ENCODE measurements around the gene KRTAP4-9. TPM values are rescaled to one million over a fixed set of nuclear protein-coding genes. Genes with fewer than 3 reads are reported as not detected.
A peak's percentile ranks its signal among the peaks of the same experiment; 100 is the strongest.

Gene KRTAP4-9
- total and polyA plus RNA-seq, 9 of the 15 experiments (the other 6 are each of a cell fraction or from before 2014, with no cell fraction given) = not detected

DNA sequence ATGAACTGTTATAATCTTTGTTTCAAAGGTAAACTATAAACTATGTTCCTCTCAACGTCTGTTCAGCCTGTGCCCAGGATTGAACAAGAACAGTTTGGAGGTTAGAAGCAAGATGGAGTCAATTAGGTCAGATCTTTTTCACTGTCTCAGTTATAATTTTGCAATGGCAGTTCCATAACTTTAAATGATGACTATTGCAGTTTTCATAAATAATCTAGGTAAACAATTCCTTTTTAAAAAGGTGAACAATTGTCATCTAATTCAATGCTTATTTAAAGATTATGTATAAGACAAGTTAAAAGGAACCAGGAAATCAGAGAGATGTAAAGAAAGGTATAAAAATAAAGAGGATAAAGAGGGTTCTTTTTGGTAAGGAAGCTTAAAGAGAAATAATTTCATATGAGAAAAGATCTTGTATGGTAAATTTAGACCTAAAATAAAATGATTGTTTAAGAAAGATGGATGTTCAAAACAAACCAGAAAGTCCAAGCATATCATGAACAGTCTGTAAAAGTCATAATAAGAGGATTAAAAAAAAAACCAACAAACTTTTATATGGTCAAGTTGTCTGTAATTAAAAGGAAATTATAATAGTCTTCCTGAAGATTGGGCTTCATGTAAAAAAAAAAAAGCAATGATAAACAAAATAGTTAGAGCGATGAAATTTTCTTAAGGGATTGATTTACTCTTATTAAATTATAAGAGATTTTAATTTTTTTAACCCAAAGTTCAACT, 6.1 kb downstream of the KRTAP4-9 start:
- Histone ChIP-seq H3K27me3 (ENCODE audit: control insufficient read depth in 2 of 2, insufficient read depth in 2 of 2, low read length in 2 of 2) (no peaks in the 10 kb centered on the region), H3K9me1 (ENCODE audit: control insufficient read depth, insufficient read depth, low read length) (no peaks in the 10 kb centered on the region), H3K4me2 (ENCODE audit: insufficient read depth, low read length) (no peak overlapping the region), H3K79me2 (ENCODE audit: control insufficient read depth, insufficient read depth, low read length) (no peaks in the 10 kb centered on the region), H3K4me3 (no peak overlapping the region), H3K9ac (ENCODE audit: insufficient read depth in 1 of 2, low read depth in 2 of 2, low read length in 2 of 2) (no peak overlapping the region), H3K4me1 (replicated peaks in 1 of 2; ENCODE audit: control insufficient read depth in 2 of 2, insufficient read depth in 2 of 2, low read length in 2 of 2) (no peaks in the 10 kb centered on the region), H3K27ac (ENCODE audit: extremely low read depth, low read depth, low read length) (no peak overlapping the region), H2AFZ (ENCODE audit: low read depth, low read length) (no peak overlapping the region), H3K36me3 (ENCODE audit: control insufficient read depth, insufficient read depth, low read length) (no peaks in the 10 kb centered on the region), H4K20me1 (replicated peaks; ENCODE audit: control insufficient read depth, insufficient read depth, low read length) (no peaks in the 10 kb centered on the region), H3K9me3 (replicated peaks; ENCODE audit: control insufficient read depth, insufficient read depth, low read depth, low read length) (no peaks in the 10 kb centered on the region)
- in situ Hi-C loops (cut with MboI) (no loop called here), intact Hi-C loops (cut with micrococcal nuclease) (no loop called here)
- FAIRE-seq = no peak
- no peak for DNase-seq (ENCODE audit: extremely low read depth in 1 of 4, low spot score in 3 of 4)
- CTCF ChIA-PET (ENCODE audit: low intra/inter-chr PET ratio) = no interaction called here
- no TSS peak for BruUV-seq (replicated peaks)
- 0% methylated on average over 2 of the region's 2 CpGs for WGBS (ENCODE audit: insufficient coverage, low coverage, missing lambda C conversion rate)
- ATAC-seq = no peak
- POLR2A ChIA-PET = interaction anchor here (0.6 to 1.1 kb wide), 3 partner anchors 29 to 170 kb away, joined by 3 to 4 read pairs (median 3); partner anchors contain the start of gene KRTAP4-6
- TF ChIP-seq ZNF316 (IDR thresholded peaks at IDR 0.05) (peak; percentile 59), NFYB (IDR thresholded peaks at IDR 0.05; ENCODE audit: extremely low read depth, insufficient read length) (no peak)

DNA sequence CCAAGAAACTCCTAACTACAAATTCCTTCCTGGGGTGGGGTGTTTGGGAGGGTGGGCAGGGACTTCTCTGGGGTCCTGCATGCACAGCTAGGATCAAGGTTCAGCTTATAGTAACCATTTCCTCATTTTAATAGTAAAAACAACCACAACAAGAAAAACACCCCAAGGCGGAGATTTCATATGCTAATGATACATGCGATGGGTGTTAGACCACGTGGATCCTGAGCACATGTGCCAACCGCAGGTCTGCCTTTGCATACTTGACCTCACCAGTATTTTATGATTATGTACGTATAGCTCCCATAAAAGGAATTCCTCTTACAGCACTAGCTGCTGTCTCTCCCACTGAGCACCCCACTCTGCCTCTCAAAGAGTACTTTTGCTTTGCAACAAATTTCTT, 11.1 kb downstream of the KRTAP4-9 start:
- in situ Hi-C loops (cut with MboI) = no loop called here
- FAIRE-seq = no peak
- no peak overlapping the region for H3K27ac ChIP-seq (ENCODE audit: extremely low read depth, low read depth, low read length)
- no peak for TF ChIP-seq SLC30A9 (CRISPR knock-in tag; IDR thresholded peaks at IDR 0.05)
- no peak for TF ChIP-seq HNRNPL (IDR thresholded peaks at IDR 0.05; ENCODE audit: low read depth, low read length)
- TF ChIP-seq, protein P1, sequence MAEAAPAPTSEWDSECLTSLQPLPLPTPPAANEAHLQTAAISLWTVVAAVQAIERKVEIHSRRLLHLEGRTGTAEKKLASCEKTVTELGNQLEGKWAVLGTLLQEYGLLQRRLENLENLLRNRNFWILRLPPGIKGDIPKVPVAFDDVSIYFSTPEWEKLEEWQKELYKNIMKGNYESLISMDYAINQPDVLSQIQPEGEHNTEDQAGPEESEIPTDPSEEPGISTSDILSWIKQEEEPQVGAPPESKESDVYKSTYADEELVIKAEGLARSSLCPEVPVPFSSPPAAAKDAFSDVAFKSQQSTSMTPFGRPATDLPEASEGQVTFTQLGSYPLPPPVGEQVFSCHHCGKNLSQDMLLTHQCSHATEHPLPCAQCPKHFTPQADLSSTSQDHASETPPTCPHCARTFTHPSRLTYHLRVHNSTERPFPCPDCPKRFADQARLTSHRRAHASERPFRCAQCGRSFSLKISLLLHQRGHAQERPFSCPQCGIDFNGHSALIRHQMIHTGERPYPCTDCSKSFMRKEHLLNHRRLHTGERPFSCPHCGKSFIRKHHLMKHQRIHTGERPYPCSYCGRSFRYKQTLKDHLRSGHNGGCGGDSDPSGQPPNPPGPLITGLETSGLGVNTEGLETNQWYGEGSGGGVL (CRISPR knock-in tag; IDR thresholded peaks at IDR 0.05) = no peak
- TF ChIP-seq PHF20 (IDR thresholded peaks at IDR 0.05; ENCODE audit: partially characterized antibody) = no peak
- TF ChIP-seq ZNF431 (CRISPR knock-in tag; IDR thresholded peaks at IDR 0.05) = no peak
- no peak for TF ChIP-seq ZNF699 (CRISPR knock-in tag; IDR thresholded peaks at IDR 0.05; ENCODE audit: insufficient replicate concordance)
- TF ChIP-seq, protein P2, sequence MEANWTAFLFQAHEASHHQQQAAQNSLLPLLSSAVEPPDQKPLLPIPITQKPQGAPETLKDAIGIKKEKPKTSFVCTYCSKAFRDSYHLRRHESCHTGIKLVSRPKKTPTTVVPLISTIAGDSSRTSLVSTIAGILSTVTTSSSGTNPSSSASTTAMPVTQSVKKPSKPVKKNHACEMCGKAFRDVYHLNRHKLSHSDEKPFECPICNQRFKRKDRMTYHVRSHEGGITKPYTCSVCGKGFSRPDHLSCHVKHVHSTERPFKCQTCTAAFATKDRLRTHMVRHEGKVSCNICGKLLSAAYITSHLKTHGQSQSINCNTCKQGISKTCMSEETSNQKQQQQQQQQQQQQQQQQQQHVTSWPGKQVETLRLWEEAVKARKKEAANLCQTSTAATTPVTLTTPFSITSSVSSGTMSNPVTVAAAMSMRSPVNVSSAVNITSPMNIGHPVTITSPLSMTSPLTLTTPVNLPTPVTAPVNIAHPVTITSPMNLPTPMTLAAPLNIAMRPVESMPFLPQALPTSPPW (CRISPR knock-in tag; IDR thresholded peaks at IDR 0.05) = no peak
- no peak for TF ChIP-seq ZNF644 (tag; IDR thresholded peaks at IDR 0.05; ENCODE audit: low read depth)
- TF ChIP-seq ZNF77 (CRISPR knock-in tag; IDR thresholded peaks at IDR 0.05) = no peak
- no peak for TF ChIP-seq ZNF695 (CRISPR knock-in tag; IDR thresholded peaks at IDR 0.05)
- no peak for TF ChIP-seq ZNF174 (CRISPR knock-in tag; IDR thresholded peaks at IDR 0.05)

More for the DNA sequence above, 11.1 kb downstream of the KRTAP4-9 start:
- Histone ChIP-seq H2AFZ (ENCODE audit: low read depth, low read length) (no peak overlapping the region), H3K27me3 (ENCODE audit: control insufficient read depth in 2 of 2, insufficient read depth in 2 of 2, low read length in 2 of 2) (no peaks in the 10 kb centered on the region), H3K4me3 (no peak overlapping the region), H3K9me1 (ENCODE audit: control insufficient read depth, insufficient read depth, low read length) (no peaks in the 10 kb centered on the region), H4K20me1 (replicated peaks; ENCODE audit: control insufficient read depth, insufficient read depth, low read length) (no peaks in the 10 kb centered on the region), H3K9ac (ENCODE audit: insufficient read depth in 1 of 2, low read depth in 2 of 2, low read length in 2 of 2) (no peak overlapping the region), H3K36me3 (ENCODE audit: control insufficient read depth, insufficient read depth, low read length) (no peaks in the 10 kb centered on the region), H3K79me2 (ENCODE audit: control insufficient read depth, insufficient read depth, low read length) (no peaks in the 10 kb centered on the region), H3K4me1 (replicated peaks in 1 of 2; ENCODE audit: control insufficient read depth in 2 of 2, insufficient read depth in 2 of 2, low read length in 2 of 2) (no peaks in the 10 kb centered on the region), H3K9me3 (replicated peaks; ENCODE audit: control insufficient read depth, insufficient read depth, low read depth, low read length) (no peaks in the 10 kb centered on the region), H3K4me2 (ENCODE audit: insufficient read depth, low read length) (no peak overlapping the region)
- no peak for DNase-seq (ENCODE audit: extremely low read depth in 1 of 4, low spot score in 3 of 4)
- BruUV-seq (replicated peaks) = no TSS peak
- intact Hi-C loops (cut with micrococcal nuclease) = no loop called here
- ChIA-PET POLR2A (interaction anchor here (0.6 kb wide), 1 partner anchor 11 kb away, joined by 3 read pairs; no protein-coding TSS in a partner anchor), CTCF (ENCODE audit: low intra/inter-chr PET ratio) (no interaction called here)
- 0% methylated on average over 5 of the region's 5 CpGs for WGBS (ENCODE audit: insufficient coverage, low coverage, missing lambda C conversion rate)
- ATAC-seq = no peak
